Measurements from ENCODE around the gene LAMB4. TPM values are rescaled to one million over a fixed set of nuclear protein-coding genes. Genes with fewer than 3 reads are reported as not detected.

LAMB4 gene
- total and polyA plus RNA-seq, 2 experiments from 2014 or later, result not detected

- no peak overlapping the region for H3K4me3 Mint-ChIP-seq
- Histone ChIP-seq H3K9me2 (ENCODE audit: insufficient read depth) (no peaks in the 10 kb centered on the region), H3K4me2 (no peak overlapping the region), H3K4me3 (no peak overlapping the region), H3K79me2 (replicated peaks; ENCODE audit: insufficient read depth) (no peaks in the 10 kb centered on the region), H3K27me3 (ENCODE audit: insufficient read depth) (no peaks in the 10 kb centered on the region), H4K20me1 (replicated peaks; ENCODE audit: insufficient read depth) (no peaks in the 10 kb centered on the region), H3K4me1 (ENCODE audit: insufficient read depth) (no peaks in the 10 kb centered on the region), H2AFZ (0 out of 2 replicates have a peak overlapping the region, but pooled peaks have one; percentile 23), H3K36me3 (ENCODE audit: insufficient read depth) (no peaks in the 10 kb centered on the region), H3K27ac (ENCODE audit: low read depth) (no peak overlapping the region), H3F3A (replicated peaks; ENCODE audit: low read depth) (no peaks in the 10 kb centered on the region)
- ATAC-seq (no peak), DNase-seq (ENCODE audit: low spot score) (no peak)
- H3K36me3 Mint-ChIP-seq (ENCODE audit: low read depth), result no peaks in the 10 kb centered on the region
- H3K27ac Mint-ChIP-seq, result no peak overlapping the region
- H3K4me1 Mint-ChIP-seq, result no peaks in the 10 kb centered on the region
- H3K27me3 Mint-ChIP-seq (ENCODE audit: insufficient read depth, low read depth, poor library complexity), result no peaks in the 10 kb centered on the region
- no peak for TF ChIP-seq NANOG (IDR thresholded peaks at IDR 0.05; ENCODE audit: borderline replicate concordance)
- no peak for TF ChIP-seq EZH2phosphoT487 (IDR thresholded peaks at IDR 0.05; ENCODE audit: unreplicated experiment)
- no peak for TF ChIP-seq POLR2AphosphoS5 (IDR thresholded peaks at IDR 0.05; ENCODE audit: low read depth)
- TF ChIP-seq, protein P1, sequence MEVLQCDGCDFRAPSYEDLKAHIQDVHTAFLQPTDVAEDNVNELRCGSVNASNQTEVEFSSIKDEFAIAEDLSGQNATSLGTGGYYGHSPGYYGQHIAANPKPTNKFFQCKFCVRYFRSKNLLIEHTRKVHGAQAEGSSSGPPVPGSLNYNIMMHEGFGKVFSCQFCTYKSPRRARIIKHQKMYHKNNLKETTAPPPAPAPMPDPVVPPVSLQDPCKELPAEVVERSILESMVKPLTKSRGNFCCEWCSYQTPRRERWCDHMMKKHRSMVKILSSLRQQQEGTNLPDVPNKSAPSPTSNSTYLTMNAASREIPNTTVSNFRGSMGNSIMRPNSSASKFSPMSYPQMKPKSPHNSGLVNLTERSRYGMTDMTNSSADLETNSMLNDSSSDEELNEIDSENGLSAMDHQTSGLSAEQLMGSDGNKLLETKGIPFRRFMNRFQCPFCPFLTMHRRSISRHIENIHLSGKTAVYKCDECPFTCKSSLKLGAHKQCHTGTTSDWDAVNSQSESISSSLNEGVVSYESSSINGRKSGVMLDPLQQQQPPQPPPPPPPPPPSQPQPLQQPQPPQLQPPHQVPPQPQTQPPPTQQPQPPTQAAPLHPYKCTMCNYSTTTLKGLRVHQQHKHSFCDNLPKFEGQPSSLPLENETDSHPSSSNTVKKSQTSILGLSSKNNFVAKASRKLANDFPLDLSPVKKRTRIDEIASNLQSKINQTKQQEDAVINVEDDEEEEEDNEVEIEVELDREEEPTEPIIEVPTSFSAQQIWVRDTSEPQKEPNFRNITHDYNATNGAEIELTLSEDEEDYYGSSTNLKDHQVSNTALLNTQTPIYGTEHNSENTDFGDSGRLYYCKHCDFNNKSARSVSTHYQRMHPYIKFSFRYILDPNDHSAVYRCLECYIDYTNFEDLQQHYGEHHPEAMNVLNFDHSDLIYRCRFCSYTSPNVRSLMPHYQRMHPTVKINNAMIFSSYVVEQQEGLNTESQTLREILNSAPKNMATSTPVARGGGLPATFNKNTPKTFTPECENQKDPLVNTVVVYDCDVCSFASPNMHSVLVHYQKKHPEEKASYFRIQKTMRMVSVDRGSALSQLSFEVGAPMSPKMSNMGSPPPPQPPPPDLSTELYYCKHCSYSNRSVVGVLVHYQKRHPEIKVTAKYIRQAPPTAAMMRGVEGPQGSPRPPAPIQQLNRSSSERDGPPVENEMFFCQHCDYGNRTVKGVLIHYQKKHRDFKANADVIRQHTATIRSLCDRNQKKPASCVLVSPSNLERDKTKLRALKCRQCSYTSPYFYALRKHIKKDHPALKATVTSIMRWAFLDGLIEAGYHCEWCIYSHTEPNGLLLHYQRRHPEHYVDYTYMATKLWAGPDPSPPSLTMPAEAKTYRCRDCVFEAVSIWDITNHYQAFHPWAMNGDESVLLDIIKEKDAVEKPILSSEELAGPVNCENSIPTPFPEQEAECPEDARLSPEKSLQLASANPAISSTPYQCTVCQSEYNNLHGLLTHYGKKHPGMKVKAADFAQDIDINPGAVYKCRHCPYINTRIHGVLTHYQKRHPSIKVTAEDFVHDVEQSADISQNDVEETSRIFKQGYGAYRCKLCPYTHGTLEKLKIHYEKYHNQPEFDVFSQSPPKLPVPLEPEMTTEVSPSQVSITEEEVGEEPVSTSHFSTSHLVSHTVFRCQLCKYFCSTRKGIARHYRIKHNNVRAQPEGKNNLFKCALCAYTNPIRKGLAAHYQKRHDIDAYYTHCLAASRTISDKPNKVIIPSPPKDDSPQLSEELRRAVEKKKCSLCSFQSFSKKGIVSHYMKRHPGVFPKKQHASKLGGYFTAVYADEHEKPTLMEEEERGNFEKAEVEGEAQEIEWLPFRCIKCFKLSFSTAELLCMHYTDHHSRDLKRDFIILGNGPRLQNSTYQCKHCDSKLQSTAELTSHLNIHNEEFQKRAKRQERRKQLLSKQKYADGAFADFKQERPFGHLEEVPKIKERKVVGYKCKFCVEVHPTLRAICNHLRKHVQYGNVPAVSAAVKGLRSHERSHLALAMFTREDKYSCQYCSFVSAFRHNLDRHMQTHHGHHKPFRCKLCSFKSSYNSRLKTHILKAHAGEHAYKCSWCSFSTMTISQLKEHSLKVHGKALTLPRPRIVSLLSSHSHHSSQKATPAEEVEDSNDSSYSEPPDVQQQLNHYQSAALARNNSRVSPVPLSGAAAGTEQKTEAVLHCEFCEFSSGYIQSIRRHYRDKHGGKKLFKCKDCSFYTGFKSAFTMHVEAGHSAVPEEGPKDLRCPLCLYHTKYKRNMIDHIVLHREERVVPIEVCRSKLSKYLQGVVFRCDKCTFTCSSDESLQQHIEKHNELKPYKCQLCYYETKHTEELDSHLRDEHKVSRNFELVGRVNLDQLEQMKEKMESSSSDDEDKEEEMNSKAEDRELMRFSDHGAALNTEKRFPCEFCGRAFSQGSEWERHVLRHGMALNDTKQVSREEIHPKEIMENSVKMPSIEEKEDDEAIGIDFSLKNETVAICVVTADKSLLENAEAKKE (CRISPR knock-in tag; IDR thresholded peaks at IDR 0.05), result no peak
- no peak for TF ChIP-seq ZNF331 (CRISPR knock-in tag; IDR thresholded peaks at IDR 0.05; ENCODE audit: low read depth)
- no peak for TF ChIP-seq EZH2 (IDR thresholded peaks at IDR 0.05; ENCODE audit: low read depth, unreplicated experiment)
- TF ChIP-seq JUNB (IDR thresholded peaks at IDR 0.05; ENCODE audit: unreplicated experiment), result no peak
- no peak for TF ChIP-seq REST (IDR thresholded peaks at IDR 0.05; ENCODE audit: unreplicated experiment)
- TF ChIP-seq STAT1 (IDR thresholded peaks at IDR 0.05; ENCODE audit: unreplicated experiment), result no peak
- TF ChIP-seq, protein P2, sequence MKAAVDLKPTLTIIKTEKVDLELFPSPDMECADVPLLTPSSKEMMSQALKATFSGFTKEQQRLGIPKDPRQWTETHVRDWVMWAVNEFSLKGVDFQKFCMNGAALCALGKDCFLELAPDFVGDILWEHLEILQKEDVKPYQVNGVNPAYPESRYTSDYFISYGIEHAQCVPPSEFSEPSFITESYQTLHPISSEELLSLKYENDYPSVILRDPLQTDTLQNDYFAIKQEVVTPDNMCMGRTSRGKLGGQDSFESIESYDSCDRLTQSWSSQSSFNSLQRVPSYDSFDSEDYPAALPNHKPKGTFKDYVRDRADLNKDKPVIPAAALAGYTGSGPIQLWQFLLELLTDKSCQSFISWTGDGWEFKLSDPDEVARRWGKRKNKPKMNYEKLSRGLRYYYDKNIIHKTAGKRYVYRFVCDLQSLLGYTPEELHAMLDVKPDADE (IDR thresholded peaks at IDR 0.05), result no peak
- TF ChIP-seq ZNF114 (CRISPR knock-in tag; IDR thresholded peaks at IDR 0.05), result no peak
- no peak for TF ChIP-seq CTCF (conservative IDR thresholded peaks at IDR 0.05; ENCODE audit: low read depth in 2 of 2)
- TF ChIP-seq CREB1 (CRISPR knock-in tag; IDR thresholded peaks at IDR 0.05; ENCODE audit: low read depth), result no peak
- no peaks in the 10 kb centered on the region for H3K9me3 Mint-ChIP-seq
Measured at GRCh38 chr7:108103558-108104298, 26.4 kb downstream of the LAMB4 start.

All from GM23338 (cell line).